Islet precursor cell (in vitro differentiated cells): Measurements from ENCODE around the gene SH3BP1.
"Not testable (repeated sequence)": the region's sequence is repeated elsewhere in the genome, so short reads cannot be mapped to it uniquely, and the experiment has no call there.

Source experiments
- DNase-seq: peaks from one replicate; pipeline ENCODE4 v3.0.0-alpha.2; 2018

SH3BP1 gene

GRCh38 chr22:37639070-37639760 lies at the start of gene SH3BP1:
Gene SH3BP1, plus strand, starts transcription at chr22:37639669. Its CDS starts 119 bp downstream, at chr22:37639788.
- peak; percentile 93 for DNase-seq

GRCh38 chr22:37591081-37591480 lies 48.4 kb upstream of the SH3BP1 start:
- not testable (repeated sequence) for DNase-seq

- no peak for DNase-seq
Measured at GRCh38 chr22:37591823-37592404, 47.6 kb upstream of the SH3BP1 start.

- no peak for DNase-seq
Measured at GRCh38 chr22:37594237-37594636, 45.2 kb upstream of the SH3BP1 start.

GRCh38 chr22:37599153-37599552 lies 40.3 kb upstream of the SH3BP1 start:
- no peak for DNase-seq

- no peak for DNase-seq
Measured at GRCh38 chr22:37601203-37601539, 38.3 kb upstream of the SH3BP1 start.

GRCh38 chr22:37601540-37602442 lies 37.7 kb upstream of the SH3BP1 start:
- peak; percentile 91 for DNase-seq

GRCh38 chr22:37602546-37603277 lies 36.8 kb upstream of the SH3BP1 start:
- not testable (repeated sequence) for DNase-seq

- no peak for DNase-seq
Measured at GRCh38 chr22:37604074-37604473, 35.4 kb upstream of the SH3BP1 start.

GRCh38 chr22:37604875-37605274 lies 34.6 kb upstream of the SH3BP1 start:
- no peak for DNase-seq

GRCh38 chr22:37607010-37607934 lies 32.2 kb upstream of the SH3BP1 start:
- peak; percentile 98 for DNase-seq

GRCh38 chr22:37607935-37608476 lies 31.5 kb upstream of the SH3BP1 start:
- DNase-seq: no peak

GRCh38 chr22:37608477-37609239 lies 30.8 kb upstream of the SH3BP1 start, which contains the start of gene GGA1:
Gene GGA1, plus strand, starts transcription at chr22:37608834. Its CDS starts 27 bp downstream, at chr22:37608861.
- peak; percentile 97 for DNase-seq

- no peak for DNase-seq
Measured at GRCh38 chr22:37609240-37610152, 30.0 kb upstream of the SH3BP1 start.

GRCh38 chr22:37610153-37610475 lies 29.4 kb upstream of the SH3BP1 start:
- not testable (repeated sequence) for DNase-seq

GRCh38 chr22:37610480-37611129 lies 28.9 kb upstream of the SH3BP1 start:
- no peak for DNase-seq

GRCh38 chr22:37611207-37611606 lies 28.3 kb upstream of the SH3BP1 start:
- no peak for DNase-seq

- DNase-seq: no peak
Measured at GRCh38 chr22:37616201-37617083, 23.0 kb upstream of the SH3BP1 start.
